HTERT RPE-1 (cell line): ENCODE measurements around the gene ABCC4.
"Not testable (repeated sequence)": the region's sequence is repeated elsewhere in the genome, so short reads cannot be mapped to it uniquely, and the experiment has no call there.

Source experiments
- in situ Hi-C: fragments of 300-500 bp; cut with MboI; formaldehyde crosslinking; loops from 4 replicates; pipeline ENCODE4 v1.14.3; 2020; ENCODE audit warnings: low sequenced_read_pairs

Gene ABCC4

GRCh38 chr13:95167003-95167402, 134.2 kb downstream of the ABCC4 start:
- in situ Hi-C loops: not testable (repeated sequence)

- in situ Hi-C loops: no loop called here
These were observed 136.4 kb downstream of the ABCC4 start for GRCh38 chr13:95164830-95165229.

GRCh38 chr13:95160112-95160906, 140.9 kb downstream of the ABCC4 start:
- in situ Hi-C loops: no loop called here

- in situ Hi-C loops: no loop called here
These were observed 141.8 kb downstream of the ABCC4 start for GRCh38 chr13:95159458-95159857.

- in situ Hi-C loops: no loop called here
These were observed 145.0 kb downstream of the ABCC4 start for GRCh38 chr13:95156208-95156607.

GRCh38 chr13:95155504-95155903, 145.7 kb downstream of the ABCC4 start:
- in situ Hi-C loops: no loop called here

GRCh38 chr13:95155093-95155492, 146.2 kb downstream of the ABCC4 start:
- in situ Hi-C loops: no loop called here

- in situ Hi-C loops: no loop called here
These were observed 146.8 kb downstream of the ABCC4 start for GRCh38 chr13:95154413-95154886.

GRCh38 chr13:95153647-95154412, 147.4 kb downstream of the ABCC4 start:
- in situ Hi-C loops: no loop called here

- in situ Hi-C loops: no loop called here
These were observed 149.2 kb downstream of the ABCC4 start for GRCh38 chr13:95151942-95152587.

GRCh38 chr13:95150555-95150954, 150.7 kb downstream of the ABCC4 start:
- in situ Hi-C loops: no loop called here

- in situ Hi-C loops: no loop called here
These were observed 154.8 kb downstream of the ABCC4 start for GRCh38 chr13:95146486-95146885.

- in situ Hi-C loops: no loop called here
These were observed 155.7 kb downstream of the ABCC4 start for GRCh38 chr13:95145587-95145986.

- in situ Hi-C loops: no loop called here
These were observed 160.7 kb downstream of the ABCC4 start for GRCh38 chr13:95140502-95140901.

- in situ Hi-C loops: no loop called here
These were observed 162.2 kb downstream of the ABCC4 start for GRCh38 chr13:95138876-95139585.

- in situ Hi-C loops: no loop called here
These were observed 164.2 kb downstream of the ABCC4 start for GRCh38 chr13:95137096-95137495.

- in situ Hi-C loops: no loop called here
These were observed 164.6 kb downstream of the ABCC4 start for GRCh38 chr13:95136638-95137037.

- in situ Hi-C loops: no loop called here
These were observed 167.8 kb downstream of the ABCC4 start for GRCh38 chr13:95133498-95133897.

GRCh38 chr13:95129004-95129403, 172.2 kb downstream of the ABCC4 start:
- in situ Hi-C loops: no loop called here

- in situ Hi-C loops: no loop called here
These were observed 173.1 kb downstream of the ABCC4 start for GRCh38 chr13:95128045-95128643.

GRCh38 chr13:95124959-95125358, 176.3 kb downstream of the ABCC4 start:
- in situ Hi-C loops: no loop called here
